IPS-20b (cell line): Measurements from ENCODE around the gene CLUH.
"Not testable (repeated sequence)": the region's sequence is repeated elsewhere in the genome, so short reads cannot be mapped to it uniquely, and the experiment has no call there.

Experiments used
- H3K27ac ChIP-seq: one replicate; pipeline ENCODE4 v1.5.1; 2013; ENCODE audit warnings: low read length
- H3K27me3 ChIP-seq: 2 replicates; pipeline ENCODE4 v1.6.1; 2013; ENCODE audit warnings: mild to moderate bottlenecking, low read length, inconsistent platforms; ENCODE audit not compliant: insufficient read depth
- H3K36me3 ChIP-seq: 2 replicates; pipeline ENCODE4 v1.6.1; 2013; ENCODE audit warnings: low read depth, mild to moderate bottlenecking, inconsistent platforms, low read length, moderate library complexity; ENCODE audit not compliant: insufficient read depth
- H3K4me1 ChIP-seq: 2 replicates; pipeline ENCODE4 v1.6.1; 2013; ENCODE audit warnings: mild to moderate bottlenecking, control low read depth, inconsistent platforms, low read length, moderate library complexity; ENCODE audit not compliant: insufficient read depth
- H3K4me3 ChIP-seq: 2 replicates; pipeline ENCODE4 v1.5.1; 2013; ENCODE audit warnings: mild to moderate bottlenecking, low read length, inconsistent platforms
- H3K9ac ChIP-seq: 2 replicates; pipeline ENCODE4 v1.6.1; 2013; ENCODE audit warnings: low read depth, mild to moderate bottlenecking, inconsistent platforms, low read length, moderate library complexity
- H3K9me3 ChIP-seq: 2 replicates; pipeline ENCODE4 v1.6.1; 2013; ENCODE audit warnings: mild to moderate bottlenecking, low read depth, low read length, inconsistent platforms; ENCODE audit not compliant: insufficient read depth

CLUH gene

GRCh38 chr17:2672026-2672425 is 39.5 kb downstream of the CLUH start:
- H3K36me3 ChIP-seq: peaks cover 93% of the 10 kb centered on the region
- no peak overlapping the region for H3K9ac ChIP-seq

GRCh38 chr17:2660410-2660809 is 51.2 kb downstream of the CLUH start:
- H3K4me3 ChIP-seq, H3K27ac ChIP-seq, H3K27me3 ChIP-seq, H3K4me1 ChIP-seq, H3K9me3 ChIP-seq, H3K9ac ChIP-seq, H3K36me3 ChIP-seq: not testable (repeated sequence)

More at GRCh38 chr17:2672026-2672425, 39.5 kb downstream of the CLUH start:
- Histone ChIP-seq H3K4me1 (no peaks in the 10 kb centered on the region), H3K27me3 (no peaks in the 10 kb centered on the region), H3K4me3 (no peak overlapping the region), H3K27ac (no peak overlapping the region), H3K9me3 (no peaks in the 10 kb centered on the region)

GRCh38 chr17:2659337-2659736 is 52.2 kb downstream of the CLUH start:
- not testable (repeated sequence) for H3K36me3 ChIP-seq, H3K9me3 ChIP-seq, H3K27me3 ChIP-seq, H3K27ac ChIP-seq, H3K4me1 ChIP-seq, H3K9ac ChIP-seq, H3K4me3 ChIP-seq

GRCh38 chr17:2656283-2656682 is 55.3 kb downstream of the CLUH start:
- Histone ChIP-seq H3K27ac (no peak overlapping the region), H3K4me3 (no peak overlapping the region), H3K27me3 (no peaks in the 10 kb centered on the region), H3K9ac (no peak overlapping the region), H3K36me3 (0 out of 2 replicates have a peak, but pooled peaks cover 6% of the 10 kb centered on the region), H3K4me1 (no peaks in the 10 kb centered on the region), H3K9me3 (no peaks in the 10 kb centered on the region)

GRCh38 chr17:2655546-2655945 is 56.0 kb downstream of the CLUH start:
- no peaks in the 10 kb centered on the region for H3K27me3 ChIP-seq
- no peak overlapping the region for H3K4me3 ChIP-seq
- peaks cover 11% of the 10 kb centered on the region; the same call in 1 of the 2 replicates for H3K36me3 ChIP-seq
- no peaks in the 10 kb centered on the region for H3K4me1 ChIP-seq
- H3K9me3 ChIP-seq: no peaks in the 10 kb centered on the region
- H3K9ac ChIP-seq: no peak overlapping the region
- H3K27ac ChIP-seq: no peak overlapping the region

GRCh38 chr17:2652911-2653310 is 58.7 kb downstream of the CLUH start:
- H3K4me1 ChIP-seq, H3K4me3 ChIP-seq, H3K27ac ChIP-seq, H3K9ac ChIP-seq, H3K9me3 ChIP-seq, H3K27me3 ChIP-seq: not testable (repeated sequence)
- H3K36me3 ChIP-seq: peaks cover 11% of the 10 kb centered on the region; the same call in 1 of the 2 replicates

GRCh38 chr17:2649191-2649590 is 62.4 kb downstream of the CLUH start:
- no peak overlapping the region for H3K9ac ChIP-seq
- H3K36me3 ChIP-seq: peaks cover 12% of the 10 kb centered on the region; the same call in 1 of the 2 replicates

GRCh38 chr17:2647957-2648356 is 63.6 kb downstream of the CLUH start:
- Histone ChIP-seq H3K4me3 (no peak overlapping the region), H3K36me3 (peaks cover 12% of the 10 kb centered on the region; the same call in 1 of the 2 replicates), H3K9me3 (no peaks in the 10 kb centered on the region), H3K27me3 (no peaks in the 10 kb centered on the region), H3K27ac (no peak overlapping the region), H3K4me1 (no peaks in the 10 kb centered on the region), H3K9ac (no peak overlapping the region)

More at GRCh38 chr17:2649191-2649590, 62.4 kb downstream of the CLUH start:
- Histone ChIP-seq H3K27me3 (no peaks in the 10 kb centered on the region), H3K27ac (no peak overlapping the region), H3K9me3 (no peaks in the 10 kb centered on the region), H3K4me1 (no peaks in the 10 kb centered on the region), H3K4me3 (no peak overlapping the region)

GRCh38 chr17:2644971-2645370 is 66.6 kb downstream of the CLUH start:
- no peaks in the 10 kb centered on the region for H3K9me3 ChIP-seq
- H3K4me3 ChIP-seq: no peak overlapping the region
- no peaks in the 10 kb centered on the region for H3K4me1 ChIP-seq
- H3K9ac ChIP-seq: no peak overlapping the region
- peaks cover 28% of the 10 kb centered on the region for H3K36me3 ChIP-seq
- H3K27me3 ChIP-seq: no peaks in the 10 kb centered on the region
- H3K27ac ChIP-seq: no peak overlapping the region
